Activated T-cell treated with anti-CD3 and anti-CD28 coated beads, Interleukin-2, amount 50 U/mL, for 24 hours (primary cell): Measurements from ENCODE around the gene OLFML2A.

Source experiments
- DNase-seq: peaks from one replicate; pipeline ENCODE4 v3.0.0-alpha.2; 2020
- H3K27ac Mint-ChIP-seq: 2 replicates; pipeline ENCODE4 v1.8.0; 2020; ENCODE audit warnings: mild to moderate bottlenecking, mixed read lengths
- H3K27me3 Mint-ChIP-seq: 2 replicates; pipeline ENCODE4 v1.8.0; 2020; ENCODE audit warnings: mixed read lengths
- H3K36me3 Mint-ChIP-seq: 2 replicates; pipeline ENCODE4 v1.8.0; 2020; ENCODE audit warnings: low read depth, mixed read lengths
- H3K4me1 Mint-ChIP-seq: 2 replicates; pipeline ENCODE4 v1.8.0; 2020; ENCODE audit warnings: low read depth, mixed read lengths
- H3K4me3 Mint-ChIP-seq: 2 replicates; pipeline ENCODE4 v1.8.0; 2020; ENCODE audit warnings: mild to moderate bottlenecking, moderate library complexity, mixed read lengths
- H3K9me3 Mint-ChIP-seq: 2 replicates; pipeline ENCODE4 v1.8.0; 2020; ENCODE audit warnings: mixed read lengths

Gene OLFML2A

GRCh38 chr9:124809741-124810500 lies 33.0 kb downstream of the OLFML2A start:
- Mint-ChIP-seq H3K4me3 (no peak overlapping the region), H3K36me3 (no peaks in the 10 kb centered on the region), H3K27ac (no peak overlapping the region), H3K9me3 (no peaks in the 10 kb centered on the region), H3K4me1 (no peaks in the 10 kb centered on the region), H3K27me3 (peaks cover 5% of the 10 kb centered on the region)
- DNase-seq = no peak

GRCh38 chr9:124810663-124811355 lies 33.9 kb downstream of the OLFML2A start:
- no peak for DNase-seq
- no peaks in the 10 kb centered on the region for H3K36me3 Mint-ChIP-seq

GRCh38 chr9:124812441-124812876 lies 35.5 kb downstream of the OLFML2A start:
- Mint-ChIP-seq H3K27me3 (peaks cover 11% of the 10 kb centered on the region), H3K4me3 (no peak overlapping the region), H3K27ac (no peak overlapping the region), H3K4me1 (no peaks in the 10 kb centered on the region), H3K9me3 (no peaks in the 10 kb centered on the region), H3K36me3 (no peaks in the 10 kb centered on the region)
- no peak for DNase-seq

More at GRCh38 chr9:124810663-124811355, 33.9 kb downstream of the OLFML2A start:
- Mint-ChIP-seq H3K27me3 (peaks cover 5% of the 10 kb centered on the region), H3K27ac (peak overlapping the region; percentile 76), H3K9me3 (no peaks in the 10 kb centered on the region), H3K4me1 (no peaks in the 10 kb centered on the region), H3K4me3 (no peak overlapping the region)

GRCh38 chr9:124813041-124813440 lies 36.1 kb downstream of the OLFML2A start:
- Mint-ChIP-seq H3K4me3 (no peak overlapping the region), H3K27ac (no peak overlapping the region)

GRCh38 chr9:124813501-124814163 lies 36.7 kb downstream of the OLFML2A start:
- H3K36me3 Mint-ChIP-seq = no peaks in the 10 kb centered on the region
- no peaks in the 10 kb centered on the region for H3K9me3 Mint-ChIP-seq
- H3K4me3 Mint-ChIP-seq = no peak overlapping the region
- peaks cover 6% of the 10 kb centered on the region for H3K4me1 Mint-ChIP-seq
- peaks cover 16% of the 10 kb centered on the region for H3K27me3 Mint-ChIP-seq
- no peak overlapping the region for H3K27ac Mint-ChIP-seq
- no peak for DNase-seq

More at GRCh38 chr9:124813041-124813440, 36.1 kb downstream of the OLFML2A start:
- no peaks in the 10 kb centered on the region for H3K36me3 Mint-ChIP-seq
- H3K4me1 Mint-ChIP-seq = peaks cover under 1% of the 10 kb centered on the region
- DNase-seq = no peak
- H3K27me3 Mint-ChIP-seq = peaks cover 12% of the 10 kb centered on the region
- H3K9me3 Mint-ChIP-seq = no peaks in the 10 kb centered on the region

GRCh38 chr9:124814164-124814535 lies 37.2 kb downstream of the OLFML2A start:
- Mint-ChIP-seq H3K9me3 (no peaks in the 10 kb centered on the region), H3K4me1 (peaks cover 8% of the 10 kb centered on the region), H3K4me3 (no peak overlapping the region), H3K27ac (no peak overlapping the region), H3K27me3 (peaks cover 16% of the 10 kb centered on the region), H3K36me3 (no peaks in the 10 kb centered on the region)
- DNase-seq = no peak

GRCh38 chr9:124815601-124816000 lies 38.7 kb downstream of the OLFML2A start:
- H3K4me1 Mint-ChIP-seq = peaks cover 8% of the 10 kb centered on the region
- no peak overlapping the region for H3K4me3 Mint-ChIP-seq
- no peak overlapping the region for H3K27ac Mint-ChIP-seq
- no peaks in the 10 kb centered on the region for H3K9me3 Mint-ChIP-seq
- DNase-seq = no peak
- no peaks in the 10 kb centered on the region for H3K36me3 Mint-ChIP-seq
- peaks cover 18% of the 10 kb centered on the region for H3K27me3 Mint-ChIP-seq

GRCh38 chr9:124818431-124819281 lies 41.7 kb downstream of the OLFML2A start:
- peaks cover 18% of the 10 kb centered on the region for H3K27me3 Mint-ChIP-seq
- no peaks in the 10 kb centered on the region for H3K36me3 Mint-ChIP-seq
- H3K4me1 Mint-ChIP-seq = peaks cover 8% of the 10 kb centered on the region
- H3K27ac Mint-ChIP-seq = no peak overlapping the region
- no peak overlapping the region for H3K4me3 Mint-ChIP-seq
- no peaks in the 10 kb centered on the region for H3K9me3 Mint-ChIP-seq
- no peak for DNase-seq

- Mint-ChIP-seq H3K4me1 (peaks cover 8% of the 10 kb centered on the region), H3K27ac (no peak overlapping the region), H3K4me3 (no peak overlapping the region), H3K36me3 (no peaks in the 10 kb centered on the region), H3K27me3 (peaks cover 19% of the 10 kb centered on the region), H3K9me3 (no peaks in the 10 kb centered on the region)
- no peak for DNase-seq
Observed at GRCh38 chr9:124820698-124821623, 44.0 kb downstream of the OLFML2A start.

- Mint-ChIP-seq H3K9me3 (no peaks in the 10 kb centered on the region), H3K27ac (no peak overlapping the region), H3K36me3 (no peaks in the 10 kb centered on the region), H3K4me1 (no peaks in the 10 kb centered on the region), H3K27me3 (peaks cover 6% of the 10 kb centered on the region), H3K4me3 (no peak overlapping the region)
- DNase-seq = no peak
Observed at GRCh38 chr9:124828489-124829333, 51.8 kb downstream of the OLFML2A start.

- H3K4me1 Mint-ChIP-seq = no peaks in the 10 kb centered on the region
- H3K36me3 Mint-ChIP-seq = no peaks in the 10 kb centered on the region
- H3K9me3 Mint-ChIP-seq = no peaks in the 10 kb centered on the region
- DNase-seq = no peak
- no peak overlapping the region for H3K4me3 Mint-ChIP-seq
- H3K27ac Mint-ChIP-seq = no peak overlapping the region
- H3K27me3 Mint-ChIP-seq = peaks cover 6% of the 10 kb centered on the region
Observed at GRCh38 chr9:124829334-124829669, 52.4 kb downstream of the OLFML2A start.

GRCh38 chr9:124830593-124830992 lies 53.7 kb downstream of the OLFML2A start:
- no peaks in the 10 kb centered on the region for H3K9me3 Mint-ChIP-seq
- H3K27me3 Mint-ChIP-seq = peaks cover 2% of the 10 kb centered on the region
- H3K4me3 Mint-ChIP-seq = no peak overlapping the region
- no peak overlapping the region for H3K27ac Mint-ChIP-seq
- no peaks in the 10 kb centered on the region for H3K36me3 Mint-ChIP-seq
- no peak for DNase-seq
- no peaks in the 10 kb centered on the region for H3K4me1 Mint-ChIP-seq
